ENCODE measurements around the gene VPS18.

VPS18 gene

DNA sequence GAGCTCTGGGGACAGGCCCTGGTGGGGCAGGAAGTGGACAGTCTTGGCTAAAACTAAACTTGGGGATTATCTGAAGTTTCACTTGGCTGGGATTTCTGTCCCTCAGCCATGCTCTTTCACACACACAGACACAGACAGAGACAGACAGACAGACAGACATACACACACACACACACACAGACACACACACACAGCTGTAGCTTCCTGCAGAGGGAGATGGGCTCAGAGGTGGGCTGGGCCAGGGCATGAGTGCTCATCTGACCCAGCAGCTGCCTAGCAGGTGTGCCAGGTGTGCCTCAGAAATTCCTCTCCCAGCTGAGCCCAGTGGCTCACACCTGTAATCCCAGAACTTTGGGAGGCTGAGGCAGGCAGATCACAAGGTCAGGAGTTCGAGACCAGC lies 23.5 kb upstream of the VPS18 start:
- no peak for DNase-seq (ENCODE audit: low read depth, low spot score)

GRCh38 chr15:40871749-40872617 lies 22.3 kb upstream of the VPS18 start:
- no peak for DNase-seq (ENCODE audit: low read depth, low spot score)

DNA sequence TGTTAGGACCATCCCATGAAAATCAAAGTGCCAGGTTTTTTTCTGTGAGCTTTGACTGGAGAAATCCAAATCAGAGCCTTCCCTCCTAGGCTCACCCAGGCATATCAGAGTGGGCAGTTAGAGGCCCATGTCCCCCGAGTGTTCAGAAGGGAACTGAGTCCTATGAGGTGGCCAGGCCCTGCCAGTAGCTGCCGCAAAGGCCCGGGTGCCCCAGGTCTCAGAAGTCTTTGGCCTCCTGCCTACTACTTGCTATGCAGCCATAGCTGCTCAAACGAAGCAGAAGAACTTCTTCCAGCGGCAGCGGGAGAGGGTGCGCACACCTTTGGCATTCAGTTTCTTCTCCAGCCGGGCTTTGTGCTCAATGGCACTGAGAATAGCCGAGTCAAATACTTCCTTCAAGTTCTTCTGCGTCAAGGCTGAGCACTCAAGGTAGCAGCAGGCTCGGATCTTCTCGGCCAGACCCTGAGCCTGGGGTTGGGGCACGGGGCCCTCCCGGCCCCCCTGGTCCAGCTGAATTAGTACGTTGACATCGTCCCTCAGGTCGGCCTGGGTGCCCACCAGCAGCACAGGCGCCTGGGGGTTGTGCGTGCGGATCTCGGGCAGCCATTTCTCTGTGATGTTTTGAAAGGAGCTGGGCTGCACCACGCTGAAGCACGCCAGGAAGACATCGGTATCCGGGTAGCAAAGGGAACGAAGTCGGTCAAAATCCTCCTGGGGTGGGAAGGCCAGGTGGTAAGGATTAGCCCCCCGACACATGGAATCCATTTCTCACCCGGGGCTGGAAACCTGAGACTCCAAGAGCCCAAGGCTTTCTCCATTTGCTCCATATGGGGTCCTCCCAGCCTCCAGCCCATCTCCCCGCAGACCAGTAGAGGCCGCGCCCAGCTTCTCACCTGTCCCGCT lies 21.2 kb upstream of the VPS18 start:
- DNase-seq (ENCODE audit: low read depth, low spot score): no peak

GRCh38 chr15:40873694-40874561 lies 20.3 kb upstream of the VPS18 start, which contains the start of gene RHOV:
Gene RHOV, minus strand, starts transcription at chr15:40874234. Its CDS starts 95 bp downstream, at chr15:40874139.
- no peak for DNase-seq (ENCODE audit: low read depth, low spot score)

- no peak for DNase-seq (ENCODE audit: low read depth, low spot score)
Observed at GRCh38 chr15:40875991-40876730, 18.1 kb upstream of the VPS18 start.

- DNase-seq (ENCODE audit: low read depth, low spot score): no peak
Observed at GRCh38 chr15:40877694-40878093, 16.6 kb upstream of the VPS18 start.

- DNase-seq (ENCODE audit: low read depth, low spot score): no peak
Observed at GRCh38 chr15:40878785-40879184, 15.5 kb upstream of the VPS18 start.

DNA sequence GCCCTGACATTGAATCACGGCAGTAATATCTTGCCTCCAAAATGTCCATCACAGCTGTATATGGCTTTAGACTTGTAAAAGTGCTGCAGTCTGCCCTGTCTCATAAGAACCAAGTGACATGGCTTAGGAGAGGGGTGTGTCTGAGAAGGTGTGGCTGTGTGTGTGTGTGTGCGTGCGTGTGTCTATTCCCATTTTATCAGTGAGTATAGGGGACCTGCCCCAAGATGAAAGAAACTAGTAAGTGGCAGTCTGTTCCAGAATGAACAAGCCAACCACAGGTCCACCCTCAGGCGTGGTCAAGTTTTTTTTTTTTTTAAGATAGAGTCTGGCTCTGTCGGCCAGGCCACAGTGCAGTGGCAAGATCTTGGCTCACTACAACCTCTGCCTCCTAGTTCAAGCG lies 14.6 kb upstream of the VPS18 start:
- no peak for DNase-seq (ENCODE audit: low read depth, low spot score)

DNA sequence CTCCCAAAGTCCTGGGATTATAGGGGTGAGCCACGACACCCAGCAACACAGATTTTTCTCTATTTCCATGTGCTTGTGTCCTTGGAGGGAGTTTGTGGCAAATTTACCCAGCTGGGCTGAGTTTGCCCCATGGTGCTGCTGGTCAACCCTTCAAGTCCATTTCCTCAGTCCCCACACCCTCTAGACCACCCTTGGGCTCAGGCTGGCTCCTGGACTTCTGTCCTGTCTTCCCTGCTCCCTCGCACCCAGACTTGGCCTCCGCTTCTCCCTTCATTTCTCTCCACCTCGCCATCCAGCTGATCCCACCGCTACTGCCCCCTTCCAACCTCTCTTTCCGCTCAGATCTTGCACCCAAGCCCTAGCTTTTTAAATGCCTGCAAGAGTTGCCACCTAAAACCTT lies 12.9 kb upstream of the VPS18 start:
- no peak for DNase-seq (ENCODE audit: low read depth, low spot score)

DNA sequence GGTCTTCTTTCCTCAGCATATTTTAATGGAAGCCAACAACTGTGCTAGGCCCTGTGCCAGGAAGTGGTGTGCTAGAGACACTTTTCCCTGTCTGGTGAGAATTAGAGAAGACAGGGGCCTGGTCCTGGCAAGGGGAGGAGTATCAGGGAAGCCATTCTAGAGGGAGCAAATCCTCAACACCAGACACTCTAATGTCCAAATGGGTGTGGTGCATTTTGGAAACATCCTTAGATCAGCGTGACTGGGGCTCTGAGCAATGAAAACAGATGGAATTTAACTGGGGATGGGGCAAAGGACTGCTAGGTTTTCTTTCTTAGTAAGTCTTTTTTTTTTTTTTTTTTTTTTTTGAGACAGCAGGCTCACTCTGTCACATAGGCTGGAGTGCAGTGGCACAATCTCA lies 7.7 kb upstream of the VPS18 start:
- DNase-seq (ENCODE audit: low read depth, low spot score): no peak

- DNase-seq (ENCODE audit: low read depth, low spot score): no peak
Observed at GRCh38 chr15:40889112-40889511, 5.1 kb upstream of the VPS18 start.

DNA sequence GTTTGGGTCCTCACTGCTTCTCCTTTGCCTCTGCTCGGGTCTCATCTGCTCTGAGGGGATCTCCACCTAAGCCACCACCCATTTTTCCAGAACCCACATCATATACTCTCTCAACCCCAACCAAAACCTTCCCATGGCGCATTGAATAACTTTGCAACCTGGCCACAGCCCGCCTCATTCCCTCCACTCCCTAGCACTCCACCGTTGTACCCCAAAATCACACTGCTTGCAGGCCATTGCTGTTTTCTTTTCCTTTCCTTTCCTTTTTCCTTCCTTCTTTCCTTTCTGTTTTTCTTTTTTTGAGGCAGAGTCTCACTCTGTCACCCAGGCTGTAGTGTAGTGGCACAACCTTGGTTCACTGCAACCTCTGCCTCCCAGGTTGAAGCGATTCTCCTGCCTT lies 3.1 kb upstream of the VPS18 start:
- no peak for DNase-seq (ENCODE audit: low read depth, low spot score)

DNA sequence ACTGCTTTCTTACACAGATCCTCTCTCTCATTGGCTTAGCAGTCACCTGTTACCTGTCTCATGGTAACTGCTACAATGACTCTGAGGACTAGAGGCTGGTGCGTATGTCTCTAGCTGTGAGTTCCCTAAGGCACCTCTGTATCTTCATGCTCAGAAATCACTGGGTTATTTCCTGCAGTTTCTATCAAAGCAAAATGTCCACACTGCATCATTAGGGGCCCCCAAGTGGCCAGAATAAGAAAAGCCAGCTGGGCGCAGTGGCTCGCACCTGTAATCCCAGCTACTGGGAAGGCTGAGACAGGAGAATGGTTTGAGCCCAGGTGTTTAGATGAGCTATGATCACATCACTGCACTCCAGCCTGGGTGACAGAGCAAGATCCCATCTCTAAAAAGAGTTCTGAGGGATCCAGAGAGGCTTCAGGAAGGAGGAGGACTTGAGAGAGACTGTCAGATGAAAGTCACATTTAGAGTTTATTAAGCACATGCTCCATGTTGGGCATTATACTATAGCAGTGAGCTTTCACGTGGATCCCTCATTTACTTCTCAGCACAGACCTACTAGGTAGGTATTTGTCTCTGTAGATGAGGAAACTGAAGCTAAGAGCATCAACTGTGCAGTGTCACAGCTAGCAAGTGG lies 2.3 kb upstream of the VPS18 start:
- DNase-seq (ENCODE audit: low read depth, low spot score): no peak

DNA sequence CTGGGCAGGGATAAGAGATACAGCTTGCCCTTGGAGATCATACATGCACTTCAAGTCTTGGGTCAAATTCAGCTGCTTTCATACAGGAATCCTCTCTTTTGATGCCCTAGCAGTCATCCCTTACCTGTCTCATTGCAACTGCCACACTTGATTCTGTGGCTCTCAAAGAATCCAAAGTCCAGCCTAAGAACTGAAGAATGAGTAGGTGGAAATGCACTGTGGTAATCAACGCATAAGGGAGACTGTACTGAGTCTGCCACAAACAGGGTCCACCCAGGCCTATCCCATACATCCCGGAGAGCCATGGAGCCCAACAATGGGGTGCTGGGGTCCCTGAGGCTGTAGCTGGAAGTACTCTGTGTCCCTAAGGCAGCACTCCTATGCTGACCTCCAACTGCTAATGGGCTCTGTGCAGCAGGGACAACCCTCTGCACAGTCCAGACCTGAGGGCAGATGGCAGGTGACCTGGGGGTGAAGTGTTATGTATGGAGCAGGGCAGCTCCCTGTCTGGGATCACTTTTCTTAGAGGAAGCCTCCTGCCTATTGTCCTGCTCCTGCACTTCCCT lies 1.7 kb upstream of the VPS18 start:
- no peak for DNase-seq (ENCODE audit: low read depth, low spot score)

- no peak for DNase-seq (ENCODE audit: low read depth, low spot score)
Observed at GRCh38 chr15:40893019-40893670, 1.1 kb upstream of the VPS18 start.

DNA sequence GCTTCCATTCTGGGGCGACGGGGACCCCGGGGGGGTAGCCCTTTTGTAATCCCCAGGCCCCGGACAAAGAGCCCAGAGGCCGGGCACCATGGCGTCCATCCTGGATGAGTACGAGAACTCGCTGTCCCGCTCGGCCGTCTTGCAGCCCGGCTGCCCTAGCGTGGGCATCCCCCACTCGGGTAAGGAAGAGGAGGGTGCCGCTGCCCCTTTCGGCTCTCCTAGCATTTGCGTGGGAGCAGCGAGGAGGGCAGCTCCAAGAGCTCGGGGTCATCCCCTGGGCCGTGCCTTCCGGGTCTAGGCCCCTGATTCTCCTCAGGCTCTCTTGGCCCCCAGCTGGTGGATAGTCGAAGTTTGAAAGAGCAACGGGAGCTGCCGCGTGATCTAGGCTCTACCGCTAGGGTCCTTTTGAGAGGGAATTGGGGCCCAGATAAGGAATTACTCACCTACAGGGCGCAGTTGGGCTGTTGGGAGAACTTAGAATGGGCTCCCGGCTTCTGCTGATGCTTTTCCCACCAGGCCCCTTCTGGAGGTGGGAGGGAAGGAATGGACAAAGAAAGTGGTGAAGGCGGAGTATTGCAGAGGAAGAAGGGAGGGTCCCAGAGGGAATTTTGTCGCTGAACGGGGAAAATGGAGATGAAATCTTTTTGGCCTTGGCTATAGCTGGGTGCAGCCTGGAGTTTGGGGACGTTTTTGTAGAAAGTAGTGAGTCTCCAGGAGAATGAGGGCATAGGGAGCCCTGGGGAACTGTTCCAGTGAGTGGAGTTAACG lies 615 bp downstream of the VPS18 start:
- no peak for DNase-seq (ENCODE audit: low read depth, low spot score)

- DNase-seq (ENCODE audit: low read depth, low spot score): no peak
Observed at GRCh38 chr15:40899536-40900207, 5.4 kb downstream of the VPS18 start.

Data from brain pericyte (primary cell).